GM23248 (cell line): ENCODE measurements around the gene CLDN2.

Source experiments
- EZH2 ChIP-seq: fragments of 200-600 bp; sonication (generic); IDR thresholded peaks from 2 replicates; pipeline ENCODE4 v1.6.1; 2018; ENCODE audit warnings: antibody characterized with exemption, mild to moderate bottlenecking; ENCODE audit not compliant: insufficient read depth, poor library complexity, severe bottlenecking
- EZH2phosphoT487 ChIP-seq: fragments of 200-600 bp; sonication (generic); IDR thresholded peaks from 2 replicates; pipeline ENCODE4 v1.6.1; 2018; ENCODE audit warnings: antibody characterized with exemption, moderate library complexity, mild to moderate bottlenecking, low read depth; ENCODE audit not compliant: insufficient read depth

DNA sequence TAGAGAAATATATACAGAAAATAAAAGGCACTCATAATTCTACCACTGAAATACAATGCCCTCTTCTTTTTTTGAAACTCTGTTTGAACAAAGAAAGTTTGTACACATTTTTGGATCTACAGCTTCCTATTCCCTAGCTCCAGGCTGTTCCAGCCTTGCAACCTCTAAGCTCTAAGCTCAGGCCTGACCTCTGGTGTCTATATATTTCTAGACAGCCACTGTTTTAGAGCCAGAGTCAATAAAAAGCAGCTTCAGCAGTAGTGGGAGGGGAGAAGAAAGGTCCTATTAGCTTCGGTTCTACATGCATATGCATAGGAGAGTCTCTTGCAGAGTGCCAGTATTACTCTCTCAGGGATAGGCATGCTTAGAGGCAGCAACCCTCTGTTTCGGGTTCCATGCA lies 39.7 kb downstream of the CLDN2 start:
- no peak for TF ChIP-seq EZH2
- no peak for TF ChIP-seq EZH2phosphoT487
